ENCODE data around the gene MS4A6E.

MS4A6E gene

GRCh38 chr11:60343094-60343704 lies 16.1 kb downstream of the MS4A6E start:
- no peak overlapping the region for H4K8ac ChIP-seq (ENCODE audit: low read length)
- H3K4ac ChIP-seq (ENCODE audit: low read depth in 1 of 2, low read length in 2 of 2): no peak overlapping the region
- WGBS: 95% methylated on average over 4 of the region's 10 CpGs
- H2BK120ac ChIP-seq (ENCODE audit: low read depth, low read length): no peak overlapping the region
- no peak overlapping the region for H2AK5ac ChIP-seq (ENCODE audit: low read length, severe bottlenecking)
- no peak overlapping the region for H3K4me3 ChIP-seq (ENCODE audit: insufficient read depth in 1 of 2, low read depth in 1 of 2, low read length in 2 of 2)
- no peak overlapping the region for H3K18ac ChIP-seq (ENCODE audit: low read depth in 1 of 2, low read length in 2 of 2)
- no peaks in the 10 kb centered on the region for H3K9me3 ChIP-seq (ENCODE audit: control insufficient read depth, low read length)
- H3K4me1 ChIP-seq (ENCODE audit: control insufficient read depth, insufficient read depth, low read depth, low read length): no peaks in the 10 kb centered on the region
- peak; percentile 37 for DNase-seq
- no peak overlapping the region for H3K9ac ChIP-seq (ENCODE audit: low read length)
- H3K36me3 ChIP-seq (ENCODE audit: control insufficient read depth in 1 of 2, insufficient read depth in 2 of 2, low read depth in 1 of 2, low read length in 2 of 2): no peaks in the 10 kb centered on the region
- H2AFZ ChIP-seq (ENCODE audit: low read depth, low read length): no peak overlapping the region
- no peak overlapping the region for H3K23ac ChIP-seq (ENCODE audit: low read length in 2 of 2)
- no peak overlapping the region for H3K14ac ChIP-seq (ENCODE audit: low read length in 2 of 2)
- H3K79me1 ChIP-seq (replicated peaks; ENCODE audit: low read length, poor library complexity, severe bottlenecking): no peaks in the 10 kb centered on the region
- peaks cover 0 to 21% of the 10 kb centered on the region in 2 experiments for H3K27me3 ChIP-seq (ENCODE audit: control insufficient read depth in 1 of 2, insufficient read depth in 1 of 2, low read length in 2 of 2)
- no peak overlapping the region for H2BK15ac ChIP-seq (ENCODE audit: low read depth, poor library complexity, severe bottlenecking)
- no peak overlapping the region for H2BK12ac ChIP-seq (ENCODE audit: low read length in 2 of 2)
- H4K91ac ChIP-seq (ENCODE audit: low read length): no peak overlapping the region
- H3K4me2 ChIP-seq (ENCODE audit: low read length, poor library complexity, severe bottlenecking): no peak overlapping the region
- H3K27ac ChIP-seq (ENCODE audit: low read length, poor library complexity, severe bottlenecking): no peak overlapping the region
- no peak overlapping the region for H2BK5ac ChIP-seq (ENCODE audit: low read depth, low read length, poor library complexity, severe bottlenecking)

GRCh38 chr11:60344146-60344545 lies 17.1 kb downstream of the MS4A6E start:
- WGBS: 94% methylated on average over 2 of the region's 2 CpGs
- DNase-seq: no peak
- no peak overlapping the region for H3K4ac ChIP-seq (ENCODE audit: low read depth in 1 of 2, low read length in 2 of 2)

GRCh38 chr11:60345489-60345888 lies 18.4 kb downstream of the MS4A6E start:
- Histone ChIP-seq H4K8ac (ENCODE audit: low read length) (no peak overlapping the region), H3K27ac (ENCODE audit: low read length, poor library complexity, severe bottlenecking) (no peak overlapping the region), H3K4me1 (ENCODE audit: control insufficient read depth, insufficient read depth, low read depth, low read length) (no peaks in the 10 kb centered on the region), H3K27me3 (ENCODE audit: control insufficient read depth in 1 of 2, insufficient read depth in 1 of 2, low read length in 2 of 2) (peaks cover 0 to 21% of the 10 kb centered on the region in 2 experiments), H3K9me3 (ENCODE audit: control insufficient read depth, low read length) (no peaks in the 10 kb centered on the region), H2BK5ac (ENCODE audit: low read depth, low read length, poor library complexity, severe bottlenecking) (no peak overlapping the region), H2AK5ac (ENCODE audit: low read length, severe bottlenecking) (no peak overlapping the region), H3K4ac (ENCODE audit: low read depth in 1 of 2, low read length in 2 of 2) (no peak overlapping the region), H3K79me1 (replicated peaks; ENCODE audit: low read length, poor library complexity, severe bottlenecking) (no peaks in the 10 kb centered on the region), H3K18ac (ENCODE audit: low read depth in 1 of 2, low read length in 2 of 2) (no peak overlapping the region), H4K91ac (ENCODE audit: low read length) (no peak overlapping the region), H2BK120ac (ENCODE audit: low read depth, low read length) (no peak overlapping the region), H3K14ac (ENCODE audit: low read length in 2 of 2) (no peak overlapping the region), H3K9ac (ENCODE audit: low read length) (no peak overlapping the region), H3K4me2 (ENCODE audit: low read length, poor library complexity, severe bottlenecking) (no peak overlapping the region), H3K36me3 (ENCODE audit: control insufficient read depth in 1 of 2, insufficient read depth in 2 of 2, low read depth in 1 of 2, low read length in 2 of 2) (no peaks in the 10 kb centered on the region), H3K4me3 (ENCODE audit: insufficient read depth in 1 of 2, low read depth in 1 of 2, low read length in 2 of 2) (no peak overlapping the region), H2BK12ac (ENCODE audit: low read length in 2 of 2) (no peak overlapping the region), H3K23ac (ENCODE audit: low read length in 2 of 2) (no peak overlapping the region), H2AFZ (ENCODE audit: low read depth, low read length) (no peak overlapping the region), H2BK15ac (ENCODE audit: low read depth, poor library complexity, severe bottlenecking) (no peak overlapping the region)
- DNase-seq: peak; percentile 45

More at GRCh38 chr11:60344146-60344545, 17.1 kb downstream of the MS4A6E start:
- H3K36me3 ChIP-seq (ENCODE audit: control insufficient read depth in 1 of 2, insufficient read depth in 2 of 2, low read depth in 1 of 2, low read length in 2 of 2): no peaks in the 10 kb centered on the region
- no peak overlapping the region for H3K4me3 ChIP-seq (ENCODE audit: insufficient read depth in 1 of 2, low read depth in 1 of 2, low read length in 2 of 2)
- no peak overlapping the region for H3K9ac ChIP-seq (ENCODE audit: low read length)
- H3K14ac ChIP-seq (ENCODE audit: low read length in 2 of 2): no peak overlapping the region
- H4K91ac ChIP-seq (ENCODE audit: low read length): no peak overlapping the region
- H2BK120ac ChIP-seq (ENCODE audit: low read depth, low read length): no peak overlapping the region
- H2AFZ ChIP-seq (ENCODE audit: low read depth, low read length): no peak overlapping the region
- no peak overlapping the region for H2BK15ac ChIP-seq (ENCODE audit: low read depth, poor library complexity, severe bottlenecking)
- H4K8ac ChIP-seq (ENCODE audit: low read length): no peak overlapping the region
- H2BK5ac ChIP-seq (ENCODE audit: low read depth, low read length, poor library complexity, severe bottlenecking): no peak overlapping the region
- no peak overlapping the region for H2AK5ac ChIP-seq (ENCODE audit: low read length, severe bottlenecking)
- H2BK12ac ChIP-seq (ENCODE audit: low read length in 2 of 2): no peak overlapping the region
- H3K27ac ChIP-seq (ENCODE audit: low read length, poor library complexity, severe bottlenecking): no peak overlapping the region
- H3K4me2 ChIP-seq (ENCODE audit: low read length, poor library complexity, severe bottlenecking): no peak overlapping the region
- H3K4me1 ChIP-seq (ENCODE audit: control insufficient read depth, insufficient read depth, low read depth, low read length): no peaks in the 10 kb centered on the region
- H3K79me1 ChIP-seq (replicated peaks; ENCODE audit: low read length, poor library complexity, severe bottlenecking): no peaks in the 10 kb centered on the region
- H3K27me3 ChIP-seq (ENCODE audit: control insufficient read depth in 1 of 2, insufficient read depth in 1 of 2, low read length in 2 of 2): peaks cover 0 to 21% of the 10 kb centered on the region in 2 experiments
- no peaks in the 10 kb centered on the region for H3K9me3 ChIP-seq (ENCODE audit: control insufficient read depth, low read length)
- H3K18ac ChIP-seq (ENCODE audit: low read depth in 1 of 2, low read length in 2 of 2): no peak overlapping the region
- H3K23ac ChIP-seq (ENCODE audit: low read length in 2 of 2): no peak overlapping the region

- Histone ChIP-seq H2BK15ac (ENCODE audit: low read depth, poor library complexity, severe bottlenecking) (no peak overlapping the region), H2BK5ac (ENCODE audit: low read depth, low read length, poor library complexity, severe bottlenecking) (no peak overlapping the region), H3K4me2 (ENCODE audit: low read length, poor library complexity, severe bottlenecking) (no peak overlapping the region), H2AFZ (ENCODE audit: low read depth, low read length) (no peak overlapping the region), H4K91ac (ENCODE audit: low read length) (no peak overlapping the region), H2AK5ac (ENCODE audit: low read length, severe bottlenecking) (no peak overlapping the region), H3K18ac (ENCODE audit: low read depth in 1 of 2, low read length in 2 of 2) (no peak overlapping the region), H2BK120ac (ENCODE audit: low read depth, low read length) (no peak overlapping the region), H3K9me3 (ENCODE audit: control insufficient read depth, low read length) (no peaks in the 10 kb centered on the region), H3K36me3 (ENCODE audit: control insufficient read depth in 1 of 2, insufficient read depth in 2 of 2, low read depth in 1 of 2, low read length in 2 of 2) (no peaks in the 10 kb centered on the region), H3K14ac (ENCODE audit: low read length in 2 of 2) (no peak overlapping the region), H3K4me3 (ENCODE audit: insufficient read depth in 1 of 2, low read depth in 1 of 2, low read length in 2 of 2) (no peak overlapping the region), H3K27ac (ENCODE audit: low read length, poor library complexity, severe bottlenecking) (no peak overlapping the region), H2BK12ac (ENCODE audit: low read length in 2 of 2) (no peak overlapping the region), H3K9ac (ENCODE audit: low read length) (no peak overlapping the region), H3K27me3 (ENCODE audit: control insufficient read depth in 1 of 2, insufficient read depth in 1 of 2, low read length in 2 of 2) (peaks cover 0 to 18% of the 10 kb centered on the region in 2 experiments), H3K4ac (ENCODE audit: low read depth in 1 of 2, low read length in 2 of 2) (no peak overlapping the region), H4K8ac (ENCODE audit: low read length) (no peak overlapping the region), H3K23ac (ENCODE audit: low read length in 2 of 2) (no peak overlapping the region), H3K4me1 (ENCODE audit: control insufficient read depth, insufficient read depth, low read depth, low read length) (no peaks in the 10 kb centered on the region), H3K79me1 (replicated peaks; ENCODE audit: low read length, poor library complexity, severe bottlenecking) (no peaks in the 10 kb centered on the region)
- WGBS: 87% methylated on average over 2 of the region's 2 CpGs
- DNase-seq: no peak
Observed at GRCh38 chr11:60347084-60347797, 20.2 kb downstream of the MS4A6E start.
